Choroid plexus epithelial cell (primary cell): ENCODE results near the gene STRADA.
"Not testable (repeated sequence)": the region's sequence is repeated elsewhere in the genome, so short reads cannot be mapped to it uniquely, and the experiment has no call there.

Experiments
- DNase-seq: peaks from one replicate; pipeline ENCODE4 v3.0.0-alpha.2; 2010; ENCODE audit warnings: low read depth
- H3K4me3 ChIP-seq: 2 replicates; pipeline ENCODE4 v1.5.1; 2011; ENCODE audit warnings: low read depth, mild to moderate bottlenecking, control low read depth, low read length, moderate library complexity
- TF ChIP-seq, protein P1 (sequence below): conservative IDR thresholded peaks from 2 replicates; pipeline ENCODE4 v1.5.1; 2011; ENCODE audit warnings: low read depth, mild to moderate bottlenecking, control low read depth, inconsistent platforms, low read length, moderate library complexity

STRADA gene

DNA sequence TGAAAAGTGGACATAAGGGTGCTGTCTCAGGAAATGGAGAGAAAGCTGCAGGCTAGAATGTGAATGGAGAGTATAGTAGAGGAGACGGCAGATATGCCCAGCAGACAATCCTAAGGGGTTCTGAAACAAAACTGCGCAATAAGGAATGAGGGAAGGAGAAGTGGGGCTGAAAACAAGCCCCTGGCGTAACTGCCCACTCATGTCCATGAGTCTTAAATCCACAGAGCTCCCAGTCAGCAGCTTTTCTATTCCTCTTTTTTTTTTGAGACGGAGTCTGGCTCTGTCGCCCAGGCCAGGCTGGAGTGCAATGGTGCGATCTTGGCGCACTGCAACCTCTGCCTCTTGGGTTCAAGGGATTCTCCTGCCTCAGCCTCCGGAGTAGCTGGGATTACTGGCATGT lies 5.9 kb downstream of the STRADA start:
- H3K4me3 ChIP-seq, result no peak overlapping the region
- DNase-seq, result no peak
- TF ChIP-seq, protein P1, sequence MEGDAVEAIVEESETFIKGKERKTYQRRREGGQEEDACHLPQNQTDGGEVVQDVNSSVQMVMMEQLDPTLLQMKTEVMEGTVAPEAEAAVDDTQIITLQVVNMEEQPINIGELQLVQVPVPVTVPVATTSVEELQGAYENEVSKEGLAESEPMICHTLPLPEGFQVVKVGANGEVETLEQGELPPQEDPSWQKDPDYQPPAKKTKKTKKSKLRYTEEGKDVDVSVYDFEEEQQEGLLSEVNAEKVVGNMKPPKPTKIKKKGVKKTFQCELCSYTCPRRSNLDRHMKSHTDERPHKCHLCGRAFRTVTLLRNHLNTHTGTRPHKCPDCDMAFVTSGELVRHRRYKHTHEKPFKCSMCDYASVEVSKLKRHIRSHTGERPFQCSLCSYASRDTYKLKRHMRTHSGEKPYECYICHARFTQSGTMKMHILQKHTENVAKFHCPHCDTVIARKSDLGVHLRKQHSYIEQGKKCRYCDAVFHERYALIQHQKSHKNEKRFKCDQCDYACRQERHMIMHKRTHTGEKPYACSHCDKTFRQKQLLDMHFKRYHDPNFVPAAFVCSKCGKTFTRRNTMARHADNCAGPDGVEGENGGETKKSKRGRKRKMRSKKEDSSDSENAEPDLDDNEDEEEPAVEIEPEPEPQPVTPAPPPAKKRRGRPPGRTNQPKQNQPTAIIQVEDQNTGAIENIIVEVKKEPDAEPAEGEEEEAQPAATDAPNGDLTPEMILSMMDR, result no peak

DNA sequence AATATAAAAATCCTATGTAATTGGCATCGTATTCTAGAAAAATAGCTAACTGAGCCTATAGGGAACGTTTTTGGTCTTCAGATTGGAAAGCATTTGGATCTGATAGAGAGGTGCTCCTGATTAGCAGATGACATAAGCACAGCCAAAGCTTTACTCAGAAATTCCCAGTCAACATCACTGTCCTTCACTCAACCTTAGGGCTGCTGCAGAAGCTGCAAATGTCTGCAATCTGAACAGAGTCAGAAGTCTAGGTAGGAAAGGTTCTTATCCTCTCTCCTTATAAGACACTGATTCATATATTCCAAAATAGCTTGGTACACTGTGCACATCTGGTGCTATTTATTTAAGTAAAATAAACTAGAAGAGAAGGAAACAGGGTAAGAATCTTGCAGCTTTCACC lies 19.2 kb downstream of the STRADA start:
- no peak overlapping the region for H3K4me3 ChIP-seq
- TF ChIP-seq, protein P1, result no peak
- no peak for DNase-seq

DNA sequence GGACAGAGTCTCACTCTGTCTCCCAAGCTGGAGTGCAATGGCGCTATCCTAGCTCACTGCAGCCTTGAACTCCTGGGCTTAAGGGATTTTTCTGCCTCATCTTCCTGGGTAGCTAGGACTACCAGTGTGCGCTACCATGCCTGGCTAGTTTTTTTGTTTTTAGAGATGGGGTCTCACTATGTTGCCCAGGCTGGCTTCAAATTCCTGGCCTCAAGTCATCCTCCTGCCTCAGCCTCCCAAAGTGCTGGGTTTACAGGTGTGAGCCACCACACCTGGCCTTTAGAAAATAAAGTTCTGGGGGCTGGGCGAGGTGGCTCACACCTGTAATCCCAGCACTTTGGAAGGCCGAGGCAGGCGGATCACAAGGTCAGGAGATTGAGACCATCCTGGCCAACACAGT lies 21.4 kb downstream of the STRADA start:
- not testable (repeated sequence) for H3K4me3 ChIP-seq, DNase-seq

DNA sequence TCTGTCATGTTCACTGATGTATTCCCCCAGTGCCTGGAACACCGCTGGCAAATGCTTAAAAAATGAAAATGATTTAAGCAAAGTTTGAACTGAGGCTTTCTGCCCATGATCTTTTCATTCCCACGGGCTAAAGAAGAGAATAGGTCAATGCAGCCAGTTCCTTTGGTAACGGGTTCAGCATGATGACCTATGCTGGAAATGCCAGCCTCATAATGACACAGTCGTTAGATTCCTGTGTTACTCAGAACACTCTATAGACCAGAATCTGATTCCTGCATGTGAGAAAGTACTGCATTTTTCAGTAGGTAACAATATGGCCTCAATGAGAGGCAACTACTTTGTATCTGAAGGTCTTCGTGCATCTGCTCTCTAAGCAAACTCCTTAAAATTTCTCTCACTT lies 22.6 kb downstream of the STRADA start:
- TF ChIP-seq, protein P1, result no peak
- H3K4me3 ChIP-seq, result no peak overlapping the region
- DNase-seq, result no peak

DNA sequence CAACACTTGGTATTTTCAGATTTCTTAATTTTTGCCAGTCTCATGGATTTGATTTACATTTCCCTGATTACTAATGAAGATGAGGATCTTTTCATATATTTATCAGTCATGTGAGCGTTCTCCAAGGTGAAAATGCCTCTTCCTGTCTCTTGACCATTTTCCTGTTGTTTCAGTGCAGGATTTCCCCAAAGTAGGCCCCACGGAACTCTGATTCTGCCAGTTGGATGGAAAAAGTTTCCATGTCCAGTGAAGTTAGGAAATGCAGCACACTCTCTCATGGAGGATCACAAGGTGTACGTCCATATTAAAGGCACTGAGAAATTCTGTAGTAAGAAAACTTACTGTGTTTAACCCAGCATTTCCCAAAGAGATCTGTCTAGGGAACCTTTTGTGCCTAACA lies 25.2 kb downstream of the STRADA start:
- DNase-seq, result no peak
- H3K4me3 ChIP-seq, result no peak overlapping the region
- TF ChIP-seq, protein P1, result no peak

DNA sequence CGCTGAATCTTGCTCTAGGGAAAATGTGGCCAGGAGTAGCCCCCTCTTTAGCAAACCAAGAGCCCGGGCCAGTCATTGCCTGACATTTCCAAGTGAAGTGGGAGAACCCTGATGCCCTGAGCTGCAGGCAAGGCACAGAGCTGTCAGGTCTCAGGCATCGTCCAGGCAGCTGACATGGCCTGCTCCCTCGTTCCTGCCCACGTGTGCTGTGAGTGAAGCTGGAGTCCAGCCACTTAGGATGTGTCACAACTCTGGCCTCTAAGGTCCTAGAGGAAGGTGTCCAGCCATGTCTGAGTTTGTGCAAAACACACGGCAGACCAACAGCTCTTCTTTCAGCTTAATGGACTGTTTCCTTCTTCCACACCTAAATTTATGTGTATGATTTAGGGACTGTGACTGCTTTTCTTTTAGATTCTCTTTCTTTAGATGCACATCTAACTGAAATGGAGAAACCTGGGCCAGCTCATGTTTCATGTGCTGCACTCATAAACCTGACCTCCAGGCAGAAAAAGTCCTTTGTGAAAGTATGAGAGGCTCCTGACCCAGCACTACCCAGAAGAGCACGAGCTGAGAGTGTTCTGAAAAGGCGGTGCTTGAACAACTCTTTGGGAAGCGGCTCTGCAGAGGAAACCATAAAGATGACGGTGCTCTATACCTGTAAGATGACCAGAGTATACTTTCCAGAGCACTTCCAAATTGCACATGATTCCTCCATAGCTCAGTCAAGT lies 26.9 kb downstream of the STRADA start:
- TF ChIP-seq, protein P1, result no peak
- peak; percentile 58 for DNase-seq
- no peak overlapping the region for H3K4me3 ChIP-seq

DNA sequence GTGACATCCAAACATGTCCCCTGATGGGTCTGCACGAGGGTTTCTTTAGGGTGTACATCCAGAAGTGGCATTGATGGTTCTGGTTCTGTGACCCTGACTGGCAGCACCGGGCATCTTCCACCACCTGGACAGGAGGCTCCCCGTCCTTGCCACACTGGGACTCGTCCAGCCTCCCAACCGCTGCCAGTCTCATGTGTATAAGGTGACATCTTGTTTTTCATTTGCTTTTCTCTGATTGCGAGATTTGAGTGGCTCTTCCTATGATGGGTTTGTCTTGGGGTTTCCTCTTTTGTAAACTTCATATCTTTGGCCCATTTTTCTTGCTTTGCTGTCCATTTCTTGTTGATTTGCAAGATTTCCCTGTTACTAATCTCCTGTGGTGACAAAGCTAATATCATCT lies 32.5 kb downstream of the STRADA start:
- TF ChIP-seq, protein P1, result no peak
- H3K4me3 ChIP-seq, result no peak overlapping the region
- no peak for DNase-seq

DNA sequence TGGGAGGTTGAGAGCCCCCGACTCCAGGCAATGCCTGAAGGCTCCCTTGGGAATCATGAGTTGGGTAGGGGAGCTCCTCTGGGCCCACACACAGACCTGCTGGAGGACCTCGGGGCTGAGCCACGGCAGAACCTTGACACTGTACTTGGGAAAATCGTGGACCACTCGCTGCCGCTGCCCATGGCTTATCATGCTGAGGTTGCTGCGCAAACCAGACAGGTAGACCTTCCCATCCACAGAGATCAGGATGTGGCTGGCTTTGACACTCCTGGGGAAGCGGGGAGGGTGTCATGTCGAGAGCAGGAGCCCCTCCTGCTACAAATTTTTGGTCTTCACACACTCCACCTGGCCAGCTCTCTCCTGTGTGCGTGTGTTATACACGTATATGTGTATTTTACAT lies 34.4 kb downstream of the STRADA start:
- no peak overlapping the region for H3K4me3 ChIP-seq
- TF ChIP-seq, protein P1, result no peak

More for the DNA sequence above, 34.4 kb downstream of the STRADA start:
- DNase-seq, result no peak
